ENCODE measurements around the gene POMT1.

DNA sequence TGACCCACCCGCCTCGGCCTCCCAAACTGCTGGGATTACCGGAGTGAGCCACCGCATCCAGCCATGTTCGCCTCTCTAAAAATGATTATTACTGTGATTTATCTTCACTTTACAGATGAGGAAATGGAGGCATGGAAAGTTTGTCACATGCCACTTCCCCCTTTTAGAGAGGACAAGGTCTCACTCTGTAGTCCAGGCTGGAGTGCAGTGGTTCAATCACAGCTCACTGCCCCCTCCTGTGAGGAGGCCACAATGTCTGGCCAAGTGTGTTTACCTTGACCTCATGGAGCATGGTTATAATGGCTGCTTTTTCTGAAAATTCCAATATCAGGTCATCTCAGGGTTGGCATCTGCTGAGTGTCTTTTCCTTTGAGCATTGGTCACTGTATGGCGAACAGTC is 49.3 kb downstream of the POMT1 start:
- TF ChIP-seq, protein P1, sequence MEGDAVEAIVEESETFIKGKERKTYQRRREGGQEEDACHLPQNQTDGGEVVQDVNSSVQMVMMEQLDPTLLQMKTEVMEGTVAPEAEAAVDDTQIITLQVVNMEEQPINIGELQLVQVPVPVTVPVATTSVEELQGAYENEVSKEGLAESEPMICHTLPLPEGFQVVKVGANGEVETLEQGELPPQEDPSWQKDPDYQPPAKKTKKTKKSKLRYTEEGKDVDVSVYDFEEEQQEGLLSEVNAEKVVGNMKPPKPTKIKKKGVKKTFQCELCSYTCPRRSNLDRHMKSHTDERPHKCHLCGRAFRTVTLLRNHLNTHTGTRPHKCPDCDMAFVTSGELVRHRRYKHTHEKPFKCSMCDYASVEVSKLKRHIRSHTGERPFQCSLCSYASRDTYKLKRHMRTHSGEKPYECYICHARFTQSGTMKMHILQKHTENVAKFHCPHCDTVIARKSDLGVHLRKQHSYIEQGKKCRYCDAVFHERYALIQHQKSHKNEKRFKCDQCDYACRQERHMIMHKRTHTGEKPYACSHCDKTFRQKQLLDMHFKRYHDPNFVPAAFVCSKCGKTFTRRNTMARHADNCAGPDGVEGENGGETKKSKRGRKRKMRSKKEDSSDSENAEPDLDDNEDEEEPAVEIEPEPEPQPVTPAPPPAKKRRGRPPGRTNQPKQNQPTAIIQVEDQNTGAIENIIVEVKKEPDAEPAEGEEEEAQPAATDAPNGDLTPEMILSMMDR (IDR thresholded peaks at IDR 0.05): no peak
- TF ChIP-seq POLR2A (IDR thresholded peaks at IDR 0.05): no peak

Data from body of pancreas (tissue), 4 donors.